H1 (cell line): ENCODE data around the gene BEST3.

ENCODE experiments used
- ATF3 ChIP-seq: IDR thresholded peaks from 2 replicates; pipeline ENCODE4 v1.6.1; 2011; ENCODE audit warnings: low read depth, mild to moderate bottlenecking, low read length; ENCODE audit not compliant: insufficient read depth
- CEBPB ChIP-seq: IDR thresholded peaks from 2 replicates; pipeline ENCODE4 v1.6.1; 2012; ENCODE audit warnings: low read depth, low read length
- CREB1 ChIP-seq: IDR thresholded peaks from 2 replicates; pipeline ENCODE4 v1.6.1; 2012; ENCODE audit warnings: inconsistent platforms
- HDAC6 ChIP-seq: IDR thresholded peaks from one replicate; pipeline ENCODE4 v1.7.1; 2012; ENCODE audit warnings: low read depth, mild to moderate bottlenecking, inconsistent platforms, low read length, moderate library complexity
- POLR2A ChIP-seq, 2 experiments: IDR thresholded peaks; 1 replicate in 1 of 2; 2 replicates in 1 of 2; pipeline ENCODE4 v1.6.1; 2011; ENCODE audit warnings: low read depth in 2 of 2, low read length in 2 of 2, mild to moderate bottlenecking in 2 of 2; ENCODE audit errors: control extremely low read depth in 1 of 2
- POLR2AphosphoS5 ChIP-seq: IDR thresholded peaks from 2 replicates; pipeline ENCODE4 v1.6.1; 2011; ENCODE audit warnings: low read depth, low read length
- SP1 ChIP-seq: IDR thresholded peaks from 2 replicates; pipeline ENCODE4 v1.6.1; 2011; ENCODE audit warnings: low read depth, low read length
- SRF ChIP-seq: IDR thresholded peaks from 2 replicates; pipeline ENCODE4 v1.6.1; 2011; ENCODE audit warnings: mild to moderate bottlenecking, low read depth, low read length, moderate library complexity
- TCF12 ChIP-seq: IDR thresholded peaks from 2 replicates; pipeline ENCODE4 v1.6.1; 2011; ENCODE audit warnings: low read depth, mild to moderate bottlenecking, low read length
- USF2 ChIP-seq: IDR thresholded peaks from 2 replicates; pipeline ENCODE4 v1.6.1; 2011; ENCODE audit warnings: low read length, improper control_type of control experiment
- ZNF274 ChIP-seq: IDR thresholded peaks from 2 replicates; pipeline ENCODE4 v1.7.0; 2012; ENCODE audit warnings: low read length, borderline replicate concordance; ENCODE audit errors: extremely low read depth
- TF ChIP-seq, protein P1 (sequence below): IDR thresholded peaks from 2 replicates; pipeline ENCODE4 v1.6.1; 2012; ENCODE audit warnings: low read length, inconsistent platforms
- TF ChIP-seq, protein P2 (sequence below), 3 experiments: IDR thresholded peaks; 1 replicate in 2 of 3; 2 replicates in 1 of 3; pipeline versions ENCODE4 v1.5.1 to v1.6.1; 2011; ENCODE audit warnings: low read length in 3 of 3, mild to moderate bottlenecking in 3 of 3, inconsistent platforms in 2 of 3, low read depth in 1 of 3, moderate library complexity in 1 of 3; ENCODE audit not compliant: insufficient read depth in 1 of 3; ENCODE audit errors: control extremely low read depth in 1 of 3

DNA sequence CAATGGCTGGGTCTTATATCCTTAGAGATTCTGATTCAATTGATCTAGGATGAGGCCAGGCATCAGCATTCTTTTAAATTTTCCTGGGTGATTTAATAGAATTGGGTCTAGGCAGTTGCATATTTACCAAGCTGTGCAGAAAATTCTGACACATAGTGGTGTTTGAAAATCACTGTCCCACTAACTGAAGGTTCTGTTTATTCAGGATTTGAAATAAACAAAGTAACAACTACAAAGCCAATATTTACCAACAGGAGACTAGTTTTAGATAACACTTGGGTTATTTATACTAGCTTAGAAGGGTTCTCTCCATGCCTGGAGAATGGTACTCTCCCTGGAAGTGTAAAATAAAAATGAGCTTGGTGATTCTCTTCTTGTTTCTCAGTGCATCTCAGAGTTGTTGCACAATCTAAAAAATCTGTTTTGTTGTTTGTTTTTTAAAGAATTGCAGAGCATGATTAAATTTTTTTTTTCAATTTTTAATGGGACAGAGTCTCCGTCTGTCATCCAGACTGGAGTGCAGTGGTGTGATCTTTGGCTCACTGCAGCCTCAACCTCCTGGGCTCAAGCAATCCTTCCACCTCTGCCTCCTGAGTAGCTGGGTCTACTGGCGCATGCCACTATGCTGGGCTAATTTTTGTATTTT lies 16.9 kb downstream of the BEST3 start:
- TF ChIP-seq POLR2A (IDR thresholded peaks at IDR 0.05; ENCODE audit: control extremely low read depth in 1 of 2, low read depth in 2 of 2, low read length in 2 of 2) (no peak), POLR2AphosphoS5 (no peak), SP1 (no peak), ATF3 (no peak), CEBPB (no peak), CREB1 (no peak), SRF (no peak), ZNF274 (no peak), TCF12 (no peak), USF2 (no peak), HDAC6 (no peak)
- TF ChIP-seq, protein P1, sequence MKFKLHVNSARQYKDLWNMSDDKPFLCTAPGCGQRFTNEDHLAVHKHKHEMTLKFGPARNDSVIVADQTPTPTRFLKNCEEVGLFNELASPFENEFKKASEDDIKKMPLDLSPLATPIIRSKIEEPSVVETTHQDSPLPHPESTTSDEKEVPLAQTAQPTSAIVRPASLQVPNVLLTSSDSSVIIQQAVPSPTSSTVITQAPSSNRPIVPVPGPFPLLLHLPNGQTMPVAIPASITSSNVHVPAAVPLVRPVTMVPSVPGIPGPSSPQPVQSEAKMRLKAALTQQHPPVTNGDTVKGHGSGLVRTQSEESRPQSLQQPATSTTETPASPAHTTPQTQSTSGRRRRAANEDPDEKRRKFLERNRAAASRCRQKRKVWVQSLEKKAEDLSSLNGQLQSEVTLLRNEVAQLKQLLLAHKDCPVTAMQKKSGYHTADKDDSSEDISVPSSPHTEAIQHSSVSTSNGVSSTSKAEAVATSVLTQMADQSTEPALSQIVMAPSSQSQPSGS: no peak
- TF ChIP-seq, protein P2, sequence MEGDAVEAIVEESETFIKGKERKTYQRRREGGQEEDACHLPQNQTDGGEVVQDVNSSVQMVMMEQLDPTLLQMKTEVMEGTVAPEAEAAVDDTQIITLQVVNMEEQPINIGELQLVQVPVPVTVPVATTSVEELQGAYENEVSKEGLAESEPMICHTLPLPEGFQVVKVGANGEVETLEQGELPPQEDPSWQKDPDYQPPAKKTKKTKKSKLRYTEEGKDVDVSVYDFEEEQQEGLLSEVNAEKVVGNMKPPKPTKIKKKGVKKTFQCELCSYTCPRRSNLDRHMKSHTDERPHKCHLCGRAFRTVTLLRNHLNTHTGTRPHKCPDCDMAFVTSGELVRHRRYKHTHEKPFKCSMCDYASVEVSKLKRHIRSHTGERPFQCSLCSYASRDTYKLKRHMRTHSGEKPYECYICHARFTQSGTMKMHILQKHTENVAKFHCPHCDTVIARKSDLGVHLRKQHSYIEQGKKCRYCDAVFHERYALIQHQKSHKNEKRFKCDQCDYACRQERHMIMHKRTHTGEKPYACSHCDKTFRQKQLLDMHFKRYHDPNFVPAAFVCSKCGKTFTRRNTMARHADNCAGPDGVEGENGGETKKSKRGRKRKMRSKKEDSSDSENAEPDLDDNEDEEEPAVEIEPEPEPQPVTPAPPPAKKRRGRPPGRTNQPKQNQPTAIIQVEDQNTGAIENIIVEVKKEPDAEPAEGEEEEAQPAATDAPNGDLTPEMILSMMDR (IDR thresholded peaks at IDR 0.05; ENCODE audit: control extremely low read depth in 1 of 3, insufficient read depth in 1 of 3, low read depth in 1 of 3, low read length in 3 of 3): no peak
